Muscle layer of colon (tissue), 2 donors: ENCODE measurements around the gene RPS6KA2.

ENCODE experiments used
- H3K27ac ChIP-seq: one replicate; pipeline ENCODE4 v1.7.0; 2013; ENCODE audit warnings: low read depth, mild to moderate bottlenecking, low read length, moderate library complexity
- H3K27me3 ChIP-seq, 2 donors: one replicate each; pipeline ENCODE4 v1.7.0; 2013; ENCODE audit warnings: low read length in 2 of 2, mild to moderate bottlenecking in 2 of 2; ENCODE audit not compliant: insufficient read depth in 2 of 2, control insufficient read depth in 1 of 2
- H3K36me3 ChIP-seq: one replicate; pipeline ENCODE4 v1.7.0; 2013; ENCODE audit warnings: mild to moderate bottlenecking, low read length; ENCODE audit not compliant: insufficient read depth
- H3K4me1 ChIP-seq: one replicate; pipeline ENCODE4 v1.7.0; 2013; ENCODE audit warnings: mild to moderate bottlenecking, low read length; ENCODE audit not compliant: insufficient read depth
- H3K4me3 ChIP-seq, 2 donors: one replicate each; pipeline ENCODE4 v1.7.0; 2013; ENCODE audit warnings: low read length in 2 of 2, low read depth in 1 of 2, mild to moderate bottlenecking in 1 of 2, moderate library complexity in 1 of 2
- H3K9ac ChIP-seq: one replicate; pipeline ENCODE4 v1.7.0; 2013; ENCODE audit warnings: low read length
- H3K9me3 ChIP-seq: one replicate; pipeline ENCODE4 v1.7.0; 2013; ENCODE audit warnings: mild to moderate bottlenecking, low read length
- donor health status: abdominal sarcoma.
- donor health status: Adenocarcinoma of cecum.

The RPS6KA2 gene

DNA sequence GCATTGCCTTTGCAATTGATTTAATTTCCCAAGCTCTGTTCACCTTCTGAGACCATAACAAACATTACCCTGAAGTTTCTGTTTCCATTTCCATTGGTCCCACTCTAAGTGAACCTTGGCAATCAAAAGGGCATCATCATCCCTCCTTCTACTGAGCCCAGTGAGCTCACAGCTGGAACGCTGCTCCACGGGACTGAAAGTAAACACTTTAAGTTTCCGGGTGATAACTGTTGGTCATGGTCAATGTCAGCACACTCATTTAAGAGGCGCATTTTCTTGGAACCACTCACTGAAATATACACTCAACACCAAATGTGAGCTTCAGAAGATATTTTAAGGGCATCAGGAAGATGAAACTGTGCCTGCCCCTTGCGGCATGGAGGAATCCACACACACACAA is 37.1 kb upstream of the RPS6KA2 start:
- Histone ChIP-seq H3K4me3 (no peak overlapping the region), H3K27me3 (no peaks in the 10 kb centered on the region), H3K36me3 (no peaks in the 10 kb centered on the region), H3K4me1 (peaks cover 9% of the 10 kb centered on the region), H3K9me3 (no peaks in the 10 kb centered on the region), H3K27ac (no peak overlapping the region), H3K9ac (no peak overlapping the region)

DNA sequence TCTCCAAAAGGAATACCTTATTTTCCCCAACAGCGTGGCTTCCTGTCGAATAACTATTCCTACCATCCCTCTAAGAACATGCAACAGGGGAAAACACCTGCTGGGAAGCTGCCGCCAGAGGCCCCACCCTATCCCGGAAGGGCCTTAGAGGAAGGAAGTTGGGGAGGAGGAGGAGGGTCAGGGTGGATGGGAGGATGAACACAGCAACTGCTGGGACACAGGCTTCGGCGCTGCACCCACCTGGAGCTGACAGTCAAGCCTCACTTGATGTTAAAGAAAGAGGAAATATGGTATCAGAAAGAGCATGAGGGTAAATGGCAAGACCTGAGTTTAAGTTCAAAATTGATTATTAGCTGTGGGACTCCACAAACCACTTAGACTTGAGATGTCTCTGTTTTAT is 36.5 kb upstream of the RPS6KA2 start:
- Histone ChIP-seq H3K9ac (no peak overlapping the region), H3K36me3 (no peaks in the 10 kb centered on the region), H3K9me3 (no peaks in the 10 kb centered on the region), H3K4me1 (peaks cover 9% of the 10 kb centered on the region), H3K27ac (no peak overlapping the region), H3K27me3 (no peaks in the 10 kb centered on the region), H3K4me3 (no peak overlapping the region)

DNA sequence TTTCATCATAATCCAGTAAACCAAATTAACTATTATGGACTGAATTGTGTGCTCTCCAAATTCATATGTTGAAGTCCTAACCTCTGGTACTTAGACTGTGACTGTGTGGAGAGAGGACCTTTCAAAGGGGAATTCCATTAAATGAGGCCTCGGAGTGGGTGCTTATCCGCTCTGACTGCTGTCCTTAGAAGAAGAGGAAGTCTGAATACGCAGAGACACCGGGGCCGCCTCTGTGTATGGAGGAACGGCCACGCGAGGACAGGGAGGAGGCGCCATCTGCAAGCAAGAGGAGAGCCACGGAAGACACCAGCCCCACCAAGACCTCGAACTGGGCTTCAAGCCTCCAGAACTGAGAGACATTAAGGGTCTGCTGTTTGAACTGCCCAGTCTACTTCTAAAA is 35.6 kb upstream of the RPS6KA2 start:
- H3K9me3 ChIP-seq: no peaks in the 10 kb centered on the region
- no peaks in the 10 kb centered on the region for H3K36me3 ChIP-seq
- H3K27ac ChIP-seq: no peak overlapping the region
- no peak overlapping the region for H3K4me3 ChIP-seq
- no peak overlapping the region for H3K9ac ChIP-seq
- peaks cover 9% of the 10 kb centered on the region for H3K4me1 ChIP-seq
- H3K27me3 ChIP-seq: no peaks in the 10 kb centered on the region

DNA sequence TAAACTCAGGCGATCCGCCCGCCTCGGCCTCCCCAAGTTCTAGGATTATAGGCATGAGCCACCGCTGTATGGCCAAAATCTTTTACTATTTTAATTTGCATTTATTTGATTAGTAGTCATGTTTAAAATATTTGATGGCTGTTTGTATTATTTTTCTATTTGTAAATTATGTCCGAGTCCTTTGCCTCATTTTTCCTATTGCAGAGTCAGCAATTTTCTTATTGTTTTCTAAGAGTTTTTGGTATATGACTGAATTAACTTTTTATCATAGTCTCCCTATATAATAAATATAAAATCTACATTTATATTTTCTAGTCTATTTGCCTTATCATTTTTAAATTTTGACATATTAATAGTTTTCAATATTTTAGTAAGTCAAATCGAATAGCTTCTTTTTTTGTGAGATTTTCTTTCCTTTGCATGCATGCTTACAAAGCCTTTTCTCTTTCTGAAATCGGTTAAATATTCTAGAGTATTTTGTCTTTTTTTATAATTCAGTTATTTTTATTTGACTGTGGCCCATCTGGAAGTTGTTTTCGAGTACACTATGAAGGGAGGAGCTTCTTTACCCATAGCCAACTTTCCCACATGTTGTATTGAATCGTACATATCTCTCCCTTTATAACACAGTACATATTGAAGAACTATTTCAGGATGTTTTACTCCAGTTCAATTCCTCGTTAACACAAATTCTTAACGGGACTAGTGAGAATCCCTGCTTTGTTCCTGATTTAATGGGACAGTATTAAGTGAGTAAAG is 34.5 kb upstream of the RPS6KA2 start:
- Histone ChIP-seq H3K4me1 (peaks cover 9% of the 10 kb centered on the region), H3K9me3 (no peaks in the 10 kb centered on the region), H3K4me3 (no peak overlapping the region), H3K27ac (no peak overlapping the region), H3K9ac (no peak overlapping the region), H3K27me3 (no peaks in the 10 kb centered on the region), H3K36me3 (no peaks in the 10 kb centered on the region)

DNA sequence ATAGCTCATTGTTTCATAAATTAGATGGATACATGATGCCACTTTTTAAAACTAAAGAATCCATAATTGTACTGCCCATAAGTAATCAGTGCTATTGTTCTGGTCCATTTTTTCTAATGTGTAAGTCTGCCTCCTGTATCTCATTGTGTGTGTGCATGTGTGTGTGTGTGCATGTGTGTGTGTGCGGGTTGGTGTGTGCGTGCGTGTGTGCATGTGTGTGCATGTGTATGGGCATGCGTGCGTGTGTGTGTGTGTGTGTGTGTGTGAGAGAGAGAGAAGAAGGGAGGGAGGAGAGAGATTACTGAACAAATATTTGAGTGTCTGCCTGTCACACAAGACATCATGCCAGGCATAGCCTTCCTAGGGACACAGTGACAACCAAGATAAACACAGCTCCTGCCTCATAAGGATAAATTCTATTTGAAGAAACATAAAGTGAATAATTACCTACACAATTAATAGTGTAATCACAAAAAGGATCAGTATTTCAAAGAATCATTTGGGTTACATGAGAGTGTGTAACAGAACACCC is 33.2 kb upstream of the RPS6KA2 start:
- Histone ChIP-seq H3K27me3 (no peaks in the 10 kb centered on the region), H3K9me3 (no peaks in the 10 kb centered on the region), H3K4me1 (peaks cover 9% of the 10 kb centered on the region)

DNA sequence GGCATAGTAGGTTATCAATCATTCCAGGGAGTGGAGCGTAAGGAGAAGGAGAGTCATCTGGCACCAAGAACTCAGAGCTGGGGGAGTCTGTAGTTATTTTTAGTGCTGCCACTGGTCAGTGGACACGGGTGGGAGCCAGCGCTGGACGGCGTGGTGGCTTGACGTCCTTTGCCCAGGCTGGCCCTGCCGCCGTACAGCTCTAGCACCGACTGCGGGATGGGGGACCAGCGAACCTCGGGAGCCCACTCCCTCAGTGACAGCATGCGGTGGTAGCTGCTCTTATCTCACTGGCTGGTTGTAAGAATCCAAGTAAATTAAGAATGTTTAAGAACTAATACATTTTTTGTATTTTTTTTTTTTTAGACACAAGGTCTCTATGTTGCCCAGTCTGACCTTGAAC is 32.5 kb upstream of the RPS6KA2 start:
- Histone ChIP-seq H3K9ac (no peak overlapping the region), H3K27me3 (no peaks in the 10 kb centered on the region), H3K9me3 (no peaks in the 10 kb centered on the region), H3K4me3 (no peak overlapping the region), H3K27ac (no peak overlapping the region), H3K4me1 (peaks cover 9% of the 10 kb centered on the region), H3K36me3 (no peaks in the 10 kb centered on the region)

More for the DNA sequence above, 33.2 kb upstream of the RPS6KA2 start:
- no peak overlapping the region for H3K4me3 ChIP-seq
- H3K27ac ChIP-seq: no peak overlapping the region
- H3K36me3 ChIP-seq: no peaks in the 10 kb centered on the region
- no peak overlapping the region for H3K9ac ChIP-seq

DNA sequence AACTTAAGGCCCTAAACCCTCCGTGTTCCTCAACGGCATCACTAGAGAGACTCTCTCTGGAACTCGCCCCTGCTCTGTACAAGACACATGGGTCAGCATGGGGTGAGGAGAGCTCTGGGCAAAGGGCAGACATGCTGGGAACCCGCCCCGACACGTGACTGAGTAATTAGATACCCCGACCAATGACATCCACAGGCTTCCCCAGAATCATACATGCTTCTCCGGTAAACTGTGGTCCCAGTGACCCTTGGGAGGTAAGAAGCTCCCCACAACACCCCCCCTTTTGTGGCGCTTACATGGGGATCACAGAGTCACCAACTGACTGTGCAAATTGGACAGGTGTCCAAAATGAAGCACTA is 31.7 kb upstream of the RPS6KA2 start:
- H3K4me3 ChIP-seq: no peak overlapping the region
- no peaks in the 10 kb centered on the region for H3K27me3 ChIP-seq
- no peak overlapping the region for H3K27ac ChIP-seq
- H3K9me3 ChIP-seq: no peaks in the 10 kb centered on the region
- H3K36me3 ChIP-seq: no peaks in the 10 kb centered on the region
- no peak overlapping the region for H3K9ac ChIP-seq
- peaks cover 3% of the 10 kb centered on the region for H3K4me1 ChIP-seq

DNA sequence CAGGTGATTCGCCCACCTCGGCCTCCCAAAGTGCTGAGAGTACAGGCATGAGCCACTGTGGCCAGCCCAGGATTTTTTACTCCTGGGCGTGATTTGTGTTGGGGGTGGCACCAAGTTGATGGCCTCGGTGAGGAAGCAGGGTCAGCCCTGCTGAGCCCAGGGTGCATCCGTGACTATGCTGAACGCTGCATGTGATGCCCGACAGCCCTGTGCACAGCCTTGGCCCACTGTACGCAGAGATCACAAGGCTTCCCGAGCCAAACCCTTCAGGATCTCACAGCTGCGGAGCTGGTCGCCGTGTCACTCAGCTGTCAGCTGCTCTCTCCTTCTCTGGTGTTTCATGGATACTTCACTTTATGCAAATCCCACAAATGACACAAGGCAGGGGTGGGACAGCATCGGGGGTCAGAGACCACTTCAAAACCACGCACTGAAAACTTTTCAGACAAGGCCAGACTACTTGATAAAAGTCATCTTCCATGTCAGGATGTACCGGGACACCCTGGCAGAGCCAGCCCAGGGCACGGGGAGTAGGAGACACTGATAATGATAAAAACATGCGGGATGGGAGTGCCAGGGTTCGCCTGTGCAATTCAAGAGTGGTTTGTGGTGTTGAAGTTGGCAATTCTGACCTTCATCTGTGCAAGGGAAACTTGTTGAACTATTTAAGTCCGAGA is 31.2 kb upstream of the RPS6KA2 start:
- no peaks in the 10 kb centered on the region for H3K4me1 ChIP-seq
- no peak overlapping the region for H3K4me3 ChIP-seq
- H3K9ac ChIP-seq: no peak overlapping the region
- no peaks in the 10 kb centered on the region for H3K27me3 ChIP-seq
- no peaks in the 10 kb centered on the region for H3K9me3 ChIP-seq
- H3K27ac ChIP-seq: no peak overlapping the region
- H3K36me3 ChIP-seq: no peaks in the 10 kb centered on the region

DNA sequence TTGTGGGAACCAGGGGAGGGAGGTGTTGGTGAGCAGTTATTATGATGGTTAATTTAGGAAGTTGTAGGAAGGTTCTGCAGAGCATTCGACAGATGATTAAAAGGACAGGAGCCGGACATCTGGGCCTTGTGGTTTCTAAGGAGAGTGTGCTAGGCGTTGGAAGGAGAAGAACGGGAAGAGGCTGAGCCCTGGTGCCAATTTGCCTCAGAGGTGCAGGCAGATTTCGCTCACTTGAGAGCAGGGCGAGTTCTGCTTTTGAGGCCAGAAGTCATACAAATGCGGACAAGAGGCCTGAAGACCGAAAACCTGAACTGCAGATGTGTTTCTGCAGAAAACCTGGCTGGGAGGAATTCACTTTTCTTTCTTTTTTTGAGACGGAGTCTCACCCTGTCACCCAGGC is 30.5 kb upstream of the RPS6KA2 start:
- H3K27ac ChIP-seq: no peak overlapping the region

DNA sequence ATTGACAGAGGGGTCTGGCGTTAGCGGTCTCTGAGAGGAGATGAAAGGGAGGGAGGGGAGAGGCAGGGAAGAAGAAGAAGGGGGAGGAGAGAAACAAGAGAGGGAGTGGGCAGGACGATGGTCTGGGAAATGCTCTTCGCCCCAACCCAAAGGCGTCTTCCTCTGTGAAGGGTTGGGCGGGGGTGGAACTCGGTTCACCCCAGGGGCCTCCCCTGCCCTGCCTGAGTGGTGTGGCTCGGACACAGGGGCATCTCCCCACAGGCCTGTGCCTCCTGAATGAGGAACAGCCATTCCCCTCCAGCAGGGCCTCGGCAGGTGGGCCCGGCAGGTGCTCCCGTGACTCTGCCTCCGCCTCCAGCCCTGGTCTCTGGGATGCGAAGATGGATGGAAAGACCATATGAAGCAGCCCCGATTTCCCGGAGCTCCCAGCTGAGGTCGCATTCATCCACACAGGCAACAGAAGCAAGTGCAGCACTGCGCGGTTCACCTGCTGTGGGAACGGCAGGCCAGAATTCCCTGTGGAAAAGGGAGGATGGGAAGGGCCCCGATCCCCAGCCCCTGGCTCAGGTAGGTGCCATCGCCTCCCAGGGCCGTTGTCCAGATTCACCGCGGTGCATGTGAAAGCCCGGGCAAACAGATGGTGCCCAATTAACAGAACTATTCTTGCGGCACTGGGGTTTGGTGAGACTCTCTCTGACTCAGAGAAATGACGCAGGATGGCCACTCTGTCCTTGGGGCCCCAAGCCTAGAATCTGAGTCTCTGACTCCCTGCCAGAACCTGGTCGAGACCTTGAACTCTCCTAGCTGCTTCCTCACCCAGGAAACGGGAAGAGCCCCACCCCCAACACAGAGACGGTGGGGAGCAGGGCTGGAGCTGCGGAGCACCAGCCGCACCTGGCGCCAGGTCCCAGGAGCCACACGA is 29.4 kb upstream of the RPS6KA2 start:
- Histone ChIP-seq H3K27me3 (no peaks in the 10 kb centered on the region), H3K9ac (no peak overlapping the region), H3K27ac (no peak overlapping the region), H3K9me3 (no peaks in the 10 kb centered on the region), H3K36me3 (no peaks in the 10 kb centered on the region), H3K4me1 (no peaks in the 10 kb centered on the region), H3K4me3 (no peak overlapping the region)

More for the DNA sequence above, 30.5 kb upstream of the RPS6KA2 start:
- Histone ChIP-seq H3K36me3 (no peaks in the 10 kb centered on the region), H3K27me3 (no peaks in the 10 kb centered on the region), H3K9ac (no peak overlapping the region), H3K9me3 (no peaks in the 10 kb centered on the region), H3K4me1 (no peaks in the 10 kb centered on the region), H3K4me3 (no peak overlapping the region)

DNA sequence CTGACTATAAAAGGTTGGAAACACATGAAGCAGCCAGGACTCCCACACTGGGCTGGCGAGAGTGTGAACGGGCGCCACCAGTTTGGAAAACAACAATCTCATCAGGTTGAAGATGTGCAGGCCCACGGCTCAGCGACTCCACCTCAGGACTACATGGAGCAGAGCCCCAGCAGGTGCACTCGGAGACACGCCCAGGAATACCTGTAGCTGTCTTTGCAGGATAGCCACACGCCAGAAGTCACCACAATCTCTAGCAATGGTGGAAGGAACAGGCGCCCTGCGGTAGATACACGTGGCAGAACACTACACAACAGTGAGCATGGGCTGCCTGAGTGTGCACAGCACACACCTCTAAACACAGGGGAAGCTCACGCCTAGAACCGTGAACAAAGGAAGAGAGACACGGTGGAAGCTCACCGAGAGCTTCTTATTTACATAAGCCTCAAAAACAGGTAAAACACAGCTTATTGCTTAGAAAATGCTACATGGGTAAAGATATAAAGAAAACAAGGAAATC is 28.7 kb upstream of the RPS6KA2 start:
- H3K27me3 ChIP-seq: no peaks in the 10 kb centered on the region
- H3K9me3 ChIP-seq: no peaks in the 10 kb centered on the region
- H3K4me1 ChIP-seq: no peaks in the 10 kb centered on the region
- H3K4me3 ChIP-seq: no peak overlapping the region
- H3K27ac ChIP-seq: no peak overlapping the region
- no peaks in the 10 kb centered on the region for H3K36me3 ChIP-seq
- no peak overlapping the region for H3K9ac ChIP-seq
